Trophoblast cell (in vitro differentiated cells and primary cell): ENCODE data around the gene RYR1.
"Not testable (repeated sequence)": the region's sequence is repeated elsewhere in the genome, so short reads cannot be mapped to it uniquely, and the experiment has no call there.

Experiments used
- DNase-seq, 2 donors: peaks; one replicate each; pipeline ENCODE4 v3.0.0-alpha.2; 2016
- H2AFZ ChIP-seq: 2 replicates; pipeline ENCODE4 v1.6.1; 2013; ENCODE audit warnings: low read length, moderate library complexity, mild to moderate bottlenecking; ENCODE audit not compliant: insufficient read depth, poor library complexity
- H2AK5ac ChIP-seq: 2 replicates; pipeline ENCODE4 v1.6.1; 2013; ENCODE audit warnings: mild to moderate bottlenecking, low read length
- H2BK120ac ChIP-seq: 2 replicates; pipeline ENCODE4 v1.6.1; 2013; ENCODE audit warnings: low read length, mild to moderate bottlenecking, moderate library complexity; ENCODE audit not compliant: insufficient read depth, poor library complexity
- H2BK12ac ChIP-seq: 2 replicates; pipeline ENCODE4 v1.6.1; 2013; ENCODE audit warnings: mild to moderate bottlenecking, low read length, moderate library complexity
- H2BK5ac ChIP-seq: 2 replicates; pipeline ENCODE4 v1.6.1; 2013; ENCODE audit warnings: low read length, low read depth, moderate library complexity, mild to moderate bottlenecking; ENCODE audit not compliant: poor library complexity
- H3K14ac ChIP-seq: 2 replicates; pipeline ENCODE4 v1.6.1; 2013; ENCODE audit warnings: mild to moderate bottlenecking, low read length
- H3K18ac ChIP-seq: 2 replicates; pipeline ENCODE4 v1.6.1; 2013; ENCODE audit warnings: mild to moderate bottlenecking, low read length
- H3K23ac ChIP-seq: 2 replicates; pipeline ENCODE4 v1.6.1; 2013; ENCODE audit warnings: low read length
- H3K27ac ChIP-seq: 2 replicates; pipeline ENCODE4 v1.5.1; 2013; ENCODE audit warnings: low read depth, mild to moderate bottlenecking, inconsistent platforms, low read length, moderate library complexity
- H3K27me3 ChIP-seq: 2 replicates; pipeline ENCODE4 v1.6.1; 2013; ENCODE audit warnings: inconsistent platforms, mild to moderate bottlenecking, low read length, moderate library complexity; ENCODE audit not compliant: insufficient read depth
- H3K36me3 ChIP-seq, 2 experiments: 1 replicate in 1 of 2; 2 replicates in 1 of 2; pipeline ENCODE4 v1.6.1; 2013; ENCODE audit warnings: low read length in 2 of 2, mild to moderate bottlenecking in 2 of 2, moderate library complexity in 1 of 2; ENCODE audit not compliant: insufficient read depth in 2 of 2, control insufficient read depth in 1 of 2
- H3K4ac ChIP-seq: 2 replicates; pipeline ENCODE4 v1.6.1; 2013; ENCODE audit warnings: low read depth, mild to moderate bottlenecking, low read length, moderate library complexity
- H3K4me1 ChIP-seq, 2 experiments: 1 replicate in 1 of 2; 2 replicates in 1 of 2; pipeline ENCODE4 v1.6.1; 2013; ENCODE audit warnings: low read length in 2 of 2, mild to moderate bottlenecking in 2 of 2, moderate library complexity in 1 of 2; ENCODE audit not compliant: insufficient read depth in 2 of 2, control insufficient read depth in 1 of 2
- H3K4me2 ChIP-seq: 2 replicates; pipeline ENCODE4 v1.6.1; 2013; ENCODE audit warnings: inconsistent platforms, mild to moderate bottlenecking, low read length, moderate library complexity
- H3K4me3 ChIP-seq: 2 replicates; pipeline ENCODE4 v1.5.1; 2013; ENCODE audit warnings: mild to moderate bottlenecking, low read depth, low read length, inconsistent platforms
- H3K79me1 ChIP-seq: one replicate; pipeline ENCODE4 v1.6.1; 2013; ENCODE audit warnings: low read length
- H3K79me2 ChIP-seq: 2 replicates; pipeline ENCODE4 v1.6.1; 2013; ENCODE audit warnings: low read length, mild to moderate bottlenecking; ENCODE audit not compliant: control insufficient read depth, insufficient read depth, poor library complexity
- H3K9ac ChIP-seq: 2 replicates; pipeline ENCODE4 v1.6.1; 2013; ENCODE audit warnings: mild to moderate bottlenecking, low read length
- H3K9me3 ChIP-seq: 2 replicates; pipeline ENCODE4 v1.6.1; 2013; ENCODE audit warnings: low read depth, mild to moderate bottlenecking, control low read depth, inconsistent platforms, low read length; ENCODE audit not compliant: insufficient read depth
- H4K12ac ChIP-seq: 2 replicates; pipeline ENCODE4 v1.6.1; 2013; ENCODE audit warnings: low read depth, mild to moderate bottlenecking, low read length, moderate library complexity
- H4K8ac ChIP-seq: 2 replicates; pipeline ENCODE4 v1.6.1; 2013; ENCODE audit warnings: low read depth, mild to moderate bottlenecking, low read length, moderate library complexity
- H4K91ac ChIP-seq: one replicate; pipeline ENCODE4 v1.6.1; 2013; ENCODE audit warnings: low read depth, mild to moderate bottlenecking, low read length, moderate library complexity
- WGBS: extraction: QIAGEN DNeasy Blood & Tissue Kit; methylation state at CpG from one replicate; pipeline ENCODE4 v1.1.7; 2013; ENCODE audit warnings: missing lambda C conversion rate; ENCODE audit not compliant: insufficient read length, insufficient coverage; ENCODE audit errors: extremely low coverage; 5-methylcytosine and 5-hydroxymethylcytosine counted together

Gene RYR1

DNA sequence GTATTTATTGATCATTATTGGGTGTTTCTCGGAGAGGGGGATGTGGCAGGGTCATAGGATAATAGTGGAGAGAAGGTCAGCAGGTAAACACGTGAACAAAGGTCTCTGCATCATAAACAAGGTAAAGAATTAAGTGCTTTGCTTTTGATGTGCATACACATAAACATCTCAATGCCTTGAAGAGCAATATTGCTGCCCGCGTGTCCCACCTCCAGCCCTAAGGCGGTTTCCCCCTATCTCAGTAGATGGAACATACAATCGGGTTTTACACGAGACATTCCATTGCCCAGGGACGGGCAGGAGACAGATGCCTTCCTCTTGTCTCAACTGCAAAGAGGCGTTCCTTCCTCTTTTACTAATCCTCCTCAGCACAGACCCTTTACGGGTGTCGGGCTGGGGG, 197.8 kb downstream of the RYR1 start:
- H2BK120ac ChIP-seq, DNase-seq, H3K18ac ChIP-seq, H3K14ac ChIP-seq, H2BK12ac ChIP-seq, H2AFZ ChIP-seq, H3K79me1 ChIP-seq, H4K91ac ChIP-seq, H3K9ac ChIP-seq, H3K4me1 ChIP-seq, H3K4ac ChIP-seq, H3K27me3 ChIP-seq, H4K8ac ChIP-seq, H3K4me2 ChIP-seq, H3K79me2 ChIP-seq, H3K9me3 ChIP-seq, H3K23ac ChIP-seq, H3K27ac ChIP-seq, H2AK5ac ChIP-seq, H3K4me3 ChIP-seq, H4K12ac ChIP-seq, H2BK5ac ChIP-seq: not testable (repeated sequence)
- WGBS, result no CpG with 5 or more reads among the region's 11 CpGs
- peaks cover 51 to 56% of the 10 kb centered on the region in 2 experiments for H3K36me3 ChIP-seq

- Histone ChIP-seq H3K36me3 (peaks cover 47 to 50% of the 10 kb centered on the region in 2 experiments), H3K4me1 (peaks cover 7 to 11% of the 10 kb centered on the region in 2 experiments)
- H3K18ac ChIP-seq, H3K23ac ChIP-seq, H3K27ac ChIP-seq, H4K8ac ChIP-seq, H2BK12ac ChIP-seq, H2BK120ac ChIP-seq, H2BK5ac ChIP-seq, H4K12ac ChIP-seq, H4K91ac ChIP-seq, DNase-seq, H3K27me3 ChIP-seq, H2AK5ac ChIP-seq, H3K9ac ChIP-seq, H2AFZ ChIP-seq, H3K9me3 ChIP-seq, H3K4me2 ChIP-seq, H3K14ac ChIP-seq, H3K4ac ChIP-seq, H3K79me1 ChIP-seq, H3K4me3 ChIP-seq, H3K79me2 ChIP-seq: not testable (repeated sequence)
- WGBS, result no CpG with 5 or more reads among the region's 7 CpGs
Observed at GRCh38 chr19:38631811-38632475, 198.5 kb downstream of the RYR1 start.

GRCh38 chr19:38632476-38633213, 199.2 kb downstream of the RYR1 start:
- WGBS, result no CpG with 5 or more reads among the region's 16 CpGs
- peaks cover 10 to 14% of the 10 kb centered on the region in 2 experiments for H3K4me1 ChIP-seq
- no peak for DNase-seq
- no peak overlapping the region for H3K9ac ChIP-seq
- no peak overlapping the region for H3K4me3 ChIP-seq
- no peak overlapping the region for H3K14ac ChIP-seq
- no peak overlapping the region for H2AK5ac ChIP-seq
- H3K18ac ChIP-seq, result no peak overlapping the region
- H3K4ac ChIP-seq, result no peak overlapping the region
- H3K27ac ChIP-seq, result no peak overlapping the region
- no peaks in the 10 kb centered on the region for H3K79me2 ChIP-seq
- H3K79me1 ChIP-seq, result peaks cover 5% of the 10 kb centered on the region
- H2BK12ac ChIP-seq, result no peak overlapping the region
- H2AFZ ChIP-seq, result no peak overlapping the region
- no peak overlapping the region for H3K4me2 ChIP-seq
- no peak overlapping the region for H4K91ac ChIP-seq
- no peak overlapping the region for H3K23ac ChIP-seq
- H3K9me3 ChIP-seq, result no peaks in the 10 kb centered on the region
- no peaks in the 10 kb centered on the region for H3K27me3 ChIP-seq
- H4K8ac ChIP-seq, result no peak overlapping the region
- H2BK5ac ChIP-seq, result no peak overlapping the region
- no peak overlapping the region for H4K12ac ChIP-seq
- no peak overlapping the region for H2BK120ac ChIP-seq
- H3K36me3 ChIP-seq, result peaks cover 40 to 44% of the 10 kb centered on the region in 2 experiments

DNA sequence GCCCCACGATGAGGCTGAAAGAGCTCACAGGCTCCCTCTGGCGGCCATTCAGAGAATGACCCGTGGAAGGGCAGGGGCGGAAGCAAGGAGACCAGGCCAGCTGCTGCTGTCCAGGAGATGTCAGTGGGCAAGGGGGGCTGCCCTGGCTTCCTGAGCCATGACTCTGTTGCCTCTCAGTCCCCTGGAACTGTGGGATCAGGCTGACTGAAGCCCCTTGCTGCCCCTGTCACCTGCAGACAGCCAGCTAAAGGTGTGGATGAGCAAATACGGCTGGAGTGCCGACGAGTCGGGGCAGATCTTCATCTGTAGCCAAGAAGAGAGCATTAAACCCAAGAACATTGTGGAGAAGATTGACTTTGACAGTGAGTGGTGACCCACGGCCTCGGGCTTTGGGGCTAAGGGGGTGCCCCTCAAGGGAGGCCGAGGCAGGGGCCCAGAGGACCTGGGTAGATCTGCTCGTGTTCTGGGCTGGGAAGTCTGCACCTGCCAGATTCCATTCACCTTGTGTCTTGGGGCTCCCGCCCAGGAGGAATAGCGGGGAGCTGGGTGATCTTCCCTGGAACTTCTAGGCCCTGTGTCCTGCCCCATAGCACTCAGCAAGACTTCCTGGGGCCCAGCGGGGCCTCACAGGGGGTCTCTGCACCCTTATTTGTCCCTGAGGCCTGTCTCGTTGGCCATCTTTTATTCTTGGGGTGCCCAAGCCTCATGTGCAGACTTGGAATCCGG, 201.4 kb downstream of the RYR1 start:
- Histone ChIP-seq H2BK120ac (no peak overlapping the region), H3K4me1 (peaks cover 25 to 29% of the 10 kb centered on the region in 2 experiments), H3K36me3 (peaks cover 23 to 27% of the 10 kb centered on the region in 2 experiments), H2AK5ac (no peak overlapping the region), H3K79me2 (no peaks in the 10 kb centered on the region), H3K23ac (no peak overlapping the region), H3K4me3 (no peak overlapping the region), H3K27me3 (no peaks in the 10 kb centered on the region), H4K8ac (no peak overlapping the region), H3K27ac (no peak overlapping the region), H3K14ac (no peak overlapping the region), H2AFZ (no peak overlapping the region), H3K18ac (peak overlapping the region; percentile 46), H3K79me1 (peaks cover 18% of the 10 kb centered on the region), H2BK12ac (no peak overlapping the region), H4K12ac (no peak overlapping the region), H3K4me2 (no peak overlapping the region), H3K9ac (no peak overlapping the region), H4K91ac (no peak overlapping the region), H3K9me3 (no peaks in the 10 kb centered on the region), H3K4ac (no peak overlapping the region), H2BK5ac (no peak overlapping the region)
- WGBS, result no CpG with 5 or more reads among the region's 17 CpGs
- DNase-seq, result peak; percentile 56 to 87
